ENCODE results near the gene EVX2. TPM values are rescaled to one million over a fixed set of nuclear protein-coding genes. Genes with fewer than 3 reads are reported as not detected.

Gene EVX2
- total RNA-seq, 6 experiments from 2014 or later: not detected

- Histone ChIP-seq H3K27me3 (peaks cover 39 to 86% of the 10 kb centered on the region in 2 donors), H3K9me3 (no peaks in the 10 kb centered on the region), H3K4me1 (peaks cover 0 to 6% (median 0%) of the 10 kb centered on the region in 4 donors), H3K27ac (no peak overlapping the region), H3K36me3 (no peaks in the 10 kb centered on the region), H3K4me3 (no peak overlapping the region)
- ATAC-seq: no peak
- no peak for TF ChIP-seq POLR2A (IDR thresholded peaks at IDR 0.05)
- TF ChIP-seq CTCF (IDR thresholded peaks at IDR 0.05): no peak
- intact Hi-C loops (cut with DNase I): loop anchor here in 1 of 2 donors (10.0 kb wide), 1 partner anchor 396 kb away; no protein-coding TSS in a partner anchor
- no peak for DNase-seq
- 12% methylated on average over 25 of the region's 68 CpGs for WGBS (ENCODE audit: insufficient coverage, low coverage, low lambda C conversion rate, missing lambda C conversion rate)
Measured at GRCh38 chr2:176080540-176081375, 3.0 kb downstream of the EVX2 start.

- no peak overlapping the region for H3K4me3 ChIP-seq
Measured at GRCh38 chr2:176079831-176080539, 3.8 kb downstream of the EVX2 start.

GRCh38 chr2:176079285-176079830 lies 4.4 kb downstream of the EVX2 start:
- no peaks in the 10 kb centered on the region for H3K36me3 ChIP-seq
- peaks cover 33 to 83% of the 10 kb centered on the region in 2 donors for H3K27me3 ChIP-seq
- intact Hi-C loops (cut with DNase I): loop anchor here in 1 of 2 donors (10.0 kb wide), 1 partner anchor 395 kb away; no protein-coding TSS in a partner anchor
- WGBS (ENCODE audit: insufficient coverage, low coverage, low lambda C conversion rate, missing lambda C conversion rate): 4% methylated on average over 28 of the region's 30 CpGs
- no peak overlapping the region for H3K27ac ChIP-seq
- ATAC-seq: no peak
- DNase-seq: no peak
- TF ChIP-seq CTCF (IDR thresholded peaks at IDR 0.05) (no peak), POLR2A (IDR thresholded peaks at IDR 0.05) (no peak)
- H3K4me3 ChIP-seq: no peak overlapping the region
- H3K9me3 ChIP-seq: no peaks in the 10 kb centered on the region
- H3K4me1 ChIP-seq: peaks cover 0 to 6% (median 0%) of the 10 kb centered on the region in 4 donors

More at GRCh38 chr2:176079831-176080539, 3.8 kb downstream of the EVX2 start:
- intact Hi-C loops (cut with DNase I): loop anchor here (10.0 kb wide), 1 partner anchor 395 kb away; no protein-coding TSS in a partner anchor
- Histone ChIP-seq H3K27me3 (peaks cover 33 to 86% of the 10 kb centered on the region in 2 donors), H3K4me1 (peaks cover 0 to 6% (median 0%) of the 10 kb centered on the region in 4 donors), H3K36me3 (no peaks in the 10 kb centered on the region), H3K9me3 (no peaks in the 10 kb centered on the region), H3K27ac (no peak overlapping the region)
- 5% methylated on average over 19 of the region's 86 CpGs for whole genome bisulfite sequencing (ENCODE audit: insufficient coverage, low coverage, low lambda C conversion rate, missing lambda C conversion rate)
- TF ChIP-seq POLR2A (IDR thresholded peaks at IDR 0.05) (no peak), CTCF (IDR thresholded peaks at IDR 0.05) (peak; percentile 43 to 69 (median 64))
- ATAC-seq (peak; percentile 36 to 57 (median 50)), DNase-seq (peak in 1 of 3 donors; percentile 34)

- ATAC-seq (no peak), DNase-seq (no peak)
- intact Hi-C loops (cut with DNase I): loop anchor here in 1 of 2 donors (10.0 kb wide), 1 partner anchor 394 kb away; no protein-coding TSS in a partner anchor
- no peaks in the 10 kb centered on the region for H3K9me3 ChIP-seq
- H3K4me3 ChIP-seq: no peak overlapping the region
- H3K27me3 ChIP-seq: peaks cover 33 to 85% of the 10 kb centered on the region in 2 donors
- H3K36me3 ChIP-seq: no peaks in the 10 kb centered on the region
- TF ChIP-seq CTCF (IDR thresholded peaks at IDR 0.05) (no peak), POLR2A (IDR thresholded peaks at IDR 0.05) (no peak)
- 5% methylated on average over 25 of the region's 25 CpGs for WGBS (ENCODE audit: insufficient coverage, low coverage, low lambda C conversion rate, missing lambda C conversion rate)
- H3K4me1 ChIP-seq: peaks cover 0 to 6% (median 0%) of the 10 kb centered on the region in 4 donors
- no peak overlapping the region for H3K27ac ChIP-seq
Measured at GRCh38 chr2:176078541-176079284, 5.0 kb downstream of the EVX2 start.
